GM18526 (cell line): ENCODE results near the gene UFSP1.

Source experiments
- POLR2A ChIP-seq: IDR thresholded peaks from 3 replicates; pipeline ENCODE4 v1.6.1; 2011; ENCODE audit not compliant: insufficient read length; ENCODE audit errors: extremely low read depth

UFSP1 gene

DNA sequence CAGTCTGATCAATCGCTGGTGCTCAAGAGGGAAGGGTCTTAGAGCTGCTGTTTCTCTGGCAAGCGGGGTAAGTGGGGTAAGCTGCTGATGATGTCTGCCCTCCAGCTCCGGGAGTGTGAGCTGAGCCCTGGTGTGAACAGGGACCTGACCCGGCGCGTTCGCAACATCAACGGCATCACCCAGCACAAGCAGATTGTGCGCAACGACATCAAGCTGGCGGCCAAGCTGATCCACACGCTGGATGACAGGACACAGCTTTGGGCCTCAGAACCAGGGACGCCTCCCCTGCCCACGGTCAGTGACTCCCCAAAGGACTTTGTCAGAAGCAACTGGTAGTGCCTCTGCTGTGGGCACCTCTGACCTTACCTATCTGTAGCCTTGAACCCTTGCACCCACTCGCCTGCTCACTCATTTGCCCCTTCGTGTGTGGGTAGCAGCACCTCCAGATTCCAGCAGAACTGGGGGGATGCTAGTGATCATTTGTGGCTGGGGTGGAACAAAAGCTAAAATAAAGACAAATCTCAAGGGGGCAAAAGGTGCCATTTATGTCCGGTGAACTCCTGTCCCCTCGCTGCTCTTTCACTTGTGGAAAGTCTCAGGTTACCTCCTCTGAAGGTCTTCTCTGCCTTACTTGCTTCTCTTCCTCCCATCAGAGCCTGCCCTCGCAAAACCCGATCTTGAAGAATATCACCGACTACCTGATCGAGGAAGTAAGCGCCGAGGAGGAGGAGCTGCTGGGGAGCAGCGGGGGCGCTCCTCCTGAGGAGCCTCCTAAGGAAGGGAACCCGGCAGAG lies 3.2 kb downstream of the UFSP1 start:
- no peak for TF ChIP-seq POLR2A

DNA sequence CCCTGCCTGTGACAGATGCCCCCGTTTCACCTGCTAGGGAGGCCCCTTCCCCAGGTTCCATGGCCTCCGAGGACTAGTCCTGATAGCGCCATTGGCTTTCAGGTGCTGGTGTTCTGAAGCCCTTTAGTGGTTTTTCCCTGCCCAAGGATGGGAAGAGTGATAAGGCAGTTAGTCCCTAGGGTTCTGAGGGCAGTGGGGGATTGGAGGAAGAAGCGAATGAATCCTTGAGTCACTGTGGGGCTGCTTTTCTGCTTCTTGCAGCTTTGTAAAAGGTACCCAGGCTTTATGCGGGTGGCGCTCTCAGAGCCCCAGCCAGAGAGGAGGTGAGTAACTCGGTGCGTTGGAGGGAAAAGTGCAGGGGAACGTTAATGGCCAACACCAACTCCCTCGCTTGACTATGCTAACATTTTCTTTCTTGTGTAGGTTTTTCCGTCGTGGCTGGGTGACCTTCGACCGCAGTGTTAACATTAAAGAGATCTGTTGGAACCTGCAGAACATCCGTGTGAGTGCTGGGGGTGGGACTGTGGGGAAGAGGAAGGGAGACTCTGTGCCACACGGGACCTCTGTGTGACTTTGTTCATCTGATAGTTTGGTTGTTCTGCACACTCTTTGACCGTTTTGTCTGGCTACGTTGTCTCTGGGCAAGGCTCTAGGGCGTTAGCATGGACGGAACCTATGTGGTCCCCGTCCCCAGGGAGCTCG lies 3.9 kb downstream of the UFSP1 start:
- no peak for TF ChIP-seq POLR2A

DNA sequence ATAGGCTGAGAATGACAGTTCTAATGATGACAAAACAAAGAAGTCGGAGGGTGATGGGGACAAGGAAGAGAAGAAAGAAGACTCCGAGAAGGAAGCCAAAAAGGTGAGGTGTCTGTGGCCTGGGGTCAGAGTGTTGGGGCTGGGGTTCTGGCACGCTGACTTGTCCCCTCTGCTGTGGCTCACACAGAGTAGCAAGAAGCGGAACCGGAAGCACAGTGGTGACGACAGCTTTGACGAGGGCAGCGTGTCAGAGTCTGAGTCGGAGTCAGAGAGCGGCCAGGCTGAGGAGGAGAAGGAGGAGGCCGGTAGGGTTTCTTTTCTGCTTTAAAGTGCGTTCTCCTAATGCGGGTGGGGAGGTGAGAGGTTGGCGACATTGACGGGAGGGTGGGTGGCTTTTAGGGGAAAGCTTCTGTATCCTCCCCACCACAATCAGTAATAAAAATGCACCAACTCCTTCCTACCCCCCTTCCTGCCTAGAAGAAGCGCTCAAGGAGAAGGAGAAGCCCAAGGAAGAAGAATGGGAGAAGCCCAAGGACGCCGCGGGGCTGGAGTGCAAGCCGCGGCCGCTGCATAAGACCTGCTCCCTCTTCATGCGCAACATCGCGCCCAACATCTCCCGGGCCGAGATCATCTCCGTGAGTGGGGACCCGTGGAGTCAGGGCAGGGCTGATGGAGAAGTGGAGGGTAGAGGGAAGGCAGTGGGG lies 4.6 kb downstream of the UFSP1 start:
- no peak for TF ChIP-seq POLR2A

DNA sequence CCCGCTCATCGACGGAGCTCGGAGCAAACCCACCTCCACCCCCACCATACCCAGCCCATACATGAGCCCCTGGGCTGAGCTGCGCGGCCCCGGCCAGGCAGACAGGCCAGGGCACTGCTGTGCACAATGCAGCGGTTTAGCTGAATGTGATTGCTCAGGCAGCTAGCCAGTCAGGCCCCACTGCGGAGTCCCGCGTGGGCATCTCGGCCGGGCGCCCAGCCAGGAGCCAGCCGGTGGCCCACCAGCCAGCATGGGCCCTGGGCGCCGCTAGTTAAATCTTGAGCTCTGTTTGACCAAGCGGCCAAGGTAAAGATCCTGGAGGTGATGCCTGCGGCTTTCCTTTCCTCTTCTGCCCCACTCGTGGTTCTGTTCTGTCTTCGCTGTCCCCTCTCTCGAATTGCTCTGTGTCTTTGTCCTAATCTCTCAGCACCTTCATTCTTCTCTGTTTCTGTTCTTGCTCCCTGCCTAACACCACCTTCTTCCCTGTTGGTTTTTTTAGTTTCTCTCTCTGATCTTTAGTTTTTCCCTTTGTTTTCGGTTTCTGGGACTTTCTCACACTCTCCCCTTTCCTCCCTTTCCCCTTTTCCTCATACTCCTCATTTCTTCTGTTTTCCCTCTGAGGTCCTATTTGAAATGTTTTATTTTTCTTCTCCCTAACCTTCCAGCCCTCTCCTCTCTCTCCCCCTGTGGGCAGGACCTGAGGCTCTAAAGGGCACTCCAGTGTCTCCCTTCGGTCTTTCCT lies 6.6 kb downstream of the UFSP1 start:
- TF ChIP-seq POLR2A: no peak

DNA sequence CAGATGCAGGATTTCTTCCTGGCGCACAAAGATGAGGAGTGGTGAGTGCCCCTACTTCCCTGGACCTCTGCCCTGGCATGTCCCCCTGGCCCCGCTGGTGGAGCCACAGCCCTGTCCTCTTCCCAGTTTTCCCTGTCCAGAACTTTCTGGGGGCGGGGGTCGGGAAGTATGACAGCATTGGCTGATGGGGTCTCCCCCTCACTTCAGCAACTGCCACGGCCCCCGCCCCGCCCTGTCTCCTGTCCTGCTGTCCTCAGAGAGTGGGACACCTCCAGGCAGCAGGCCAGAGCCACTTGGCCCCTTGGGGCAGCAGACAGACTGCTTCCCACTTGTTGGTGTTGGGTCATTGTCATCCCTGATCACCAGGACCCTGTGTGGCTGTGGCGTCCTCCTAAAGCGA lies 7.3 kb downstream of the UFSP1 start:
- TF ChIP-seq POLR2A: no peak

DNA sequence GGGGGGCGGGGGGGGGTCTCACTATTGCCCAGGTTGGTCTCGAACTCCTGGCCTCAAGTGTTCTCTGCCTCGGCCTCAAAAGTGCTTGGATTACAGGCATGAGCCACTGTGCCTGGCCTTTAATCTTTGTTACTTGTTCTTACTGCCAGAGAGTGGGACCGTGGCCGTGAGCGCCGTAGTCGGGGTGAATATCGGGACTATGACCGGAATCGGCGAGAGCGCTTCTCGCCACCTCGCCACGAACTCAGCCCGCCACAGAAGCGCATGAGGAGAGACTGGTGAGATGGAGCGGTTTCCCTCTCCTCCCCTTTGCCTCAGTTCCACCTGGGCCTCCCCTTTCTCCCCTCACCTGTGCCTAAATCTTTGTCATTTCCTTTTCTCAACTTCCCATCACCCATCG lies 8.4 kb downstream of the UFSP1 start:
- TF ChIP-seq POLR2A: no peak

DNA sequence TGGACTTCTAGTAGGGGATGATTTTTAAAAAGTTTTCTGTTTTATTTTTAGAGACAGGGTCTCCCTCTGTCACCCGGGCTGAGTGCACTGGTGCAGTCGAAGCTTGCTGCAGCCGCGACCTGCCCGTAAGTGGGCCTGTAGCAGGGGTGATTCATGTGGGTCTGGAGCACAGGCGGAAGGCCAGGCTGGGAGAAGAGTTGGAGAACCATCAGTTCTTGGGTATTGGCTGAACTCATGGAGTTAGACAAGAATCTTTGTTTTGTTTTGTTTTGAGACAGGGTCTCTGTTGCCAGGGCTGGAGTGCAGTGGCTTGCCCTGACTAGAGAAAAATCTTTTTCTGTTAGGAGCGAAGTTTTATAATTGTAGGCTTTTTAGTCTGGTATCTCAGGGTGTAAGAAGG lies 8.9 kb downstream of the UFSP1 start:
- TF ChIP-seq POLR2A: no peak

DNA sequence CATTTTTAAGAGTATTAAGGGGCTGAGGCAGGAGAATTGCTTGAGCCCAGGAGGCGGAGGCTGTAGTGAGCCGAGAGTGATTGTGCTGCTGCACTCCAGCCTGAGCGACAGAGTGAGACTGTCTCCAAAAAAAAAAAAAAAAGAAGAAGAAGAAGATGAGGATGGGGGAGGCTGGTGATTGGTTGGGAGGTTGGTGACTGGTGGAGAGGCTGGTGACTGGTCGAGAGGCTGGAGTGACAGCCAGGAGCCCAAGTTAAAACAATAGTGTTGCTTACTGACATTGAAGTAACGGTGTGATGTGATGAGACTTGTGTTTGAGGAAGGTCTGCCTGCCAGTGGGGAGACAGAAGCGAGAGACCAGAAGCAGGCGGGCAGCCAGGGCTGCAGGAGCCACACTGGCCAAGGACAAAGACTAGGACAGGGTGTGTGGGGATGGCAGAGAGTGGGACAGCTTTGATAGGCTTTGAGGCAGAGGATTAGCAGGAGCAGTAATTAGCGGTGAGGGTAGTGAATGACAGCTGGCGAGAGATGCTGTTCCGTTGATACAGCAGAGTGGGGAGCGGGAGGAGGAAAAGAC lies 9.7 kb downstream of the UFSP1 start:
- no peak for TF ChIP-seq POLR2A

DNA sequence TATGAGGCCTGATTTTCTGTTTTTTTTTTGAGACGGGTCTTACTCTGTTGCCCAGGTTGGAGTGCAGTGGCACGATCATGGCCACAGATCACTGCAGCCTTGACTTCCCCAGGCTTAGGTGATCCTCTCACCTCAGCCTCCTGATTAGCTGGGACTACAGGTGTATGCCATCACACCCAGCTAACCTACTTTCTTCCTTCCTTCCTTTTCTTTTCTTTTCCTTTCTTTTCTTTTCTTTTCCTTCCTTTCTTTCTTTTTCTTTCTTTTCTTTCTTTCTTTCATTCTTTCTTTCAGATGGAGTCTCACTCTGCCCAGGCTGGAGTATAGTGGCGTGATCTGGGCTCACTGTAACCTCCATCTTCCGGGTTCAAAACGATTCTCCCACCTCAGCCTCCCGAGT lies 10.8 kb downstream of the UFSP1 start:
- no peak for TF ChIP-seq POLR2A

DNA sequence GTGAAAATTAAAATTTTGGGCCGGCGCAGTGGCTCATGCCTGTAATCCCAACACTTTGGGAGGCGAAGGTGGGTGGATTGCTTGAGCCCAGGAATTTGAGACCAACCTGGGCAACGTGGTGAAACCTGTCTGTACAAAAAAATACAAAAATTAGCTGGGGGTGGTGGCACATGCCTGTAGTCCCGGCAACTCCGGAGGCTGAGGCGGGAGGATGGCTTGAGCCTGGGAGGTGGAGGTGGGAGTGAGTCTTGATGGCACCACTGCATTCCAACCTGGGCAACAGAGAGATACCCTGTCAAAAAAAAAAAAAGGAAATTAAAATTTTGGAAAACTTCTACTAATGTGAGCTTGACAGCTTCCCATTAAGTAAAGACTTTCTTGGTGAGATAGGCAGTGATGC lies 11.5 kb downstream of the UFSP1 start:
- TF ChIP-seq POLR2A: no peak

DNA sequence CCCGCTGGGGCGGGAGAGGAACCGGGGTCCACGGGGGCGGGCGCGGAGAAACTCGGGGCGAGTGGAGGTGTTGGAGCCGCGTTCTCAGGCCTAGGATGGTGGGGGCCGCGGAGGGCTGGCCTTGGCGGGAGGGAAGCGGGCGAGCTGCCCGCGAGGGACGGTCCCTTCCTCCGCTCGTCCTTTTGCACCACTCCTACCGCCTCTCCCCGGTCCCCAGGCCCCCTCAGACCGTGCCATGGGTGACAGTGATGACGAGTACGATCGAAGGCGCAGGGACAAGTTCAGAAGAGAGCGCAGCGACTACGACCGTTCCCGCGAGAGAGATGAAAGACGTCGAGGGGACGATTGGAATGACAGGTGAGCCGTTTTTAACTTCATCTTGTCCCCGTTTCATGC lies 14.2 kb downstream of the UFSP1 start:
- no peak for TF ChIP-seq POLR2A

DNA sequence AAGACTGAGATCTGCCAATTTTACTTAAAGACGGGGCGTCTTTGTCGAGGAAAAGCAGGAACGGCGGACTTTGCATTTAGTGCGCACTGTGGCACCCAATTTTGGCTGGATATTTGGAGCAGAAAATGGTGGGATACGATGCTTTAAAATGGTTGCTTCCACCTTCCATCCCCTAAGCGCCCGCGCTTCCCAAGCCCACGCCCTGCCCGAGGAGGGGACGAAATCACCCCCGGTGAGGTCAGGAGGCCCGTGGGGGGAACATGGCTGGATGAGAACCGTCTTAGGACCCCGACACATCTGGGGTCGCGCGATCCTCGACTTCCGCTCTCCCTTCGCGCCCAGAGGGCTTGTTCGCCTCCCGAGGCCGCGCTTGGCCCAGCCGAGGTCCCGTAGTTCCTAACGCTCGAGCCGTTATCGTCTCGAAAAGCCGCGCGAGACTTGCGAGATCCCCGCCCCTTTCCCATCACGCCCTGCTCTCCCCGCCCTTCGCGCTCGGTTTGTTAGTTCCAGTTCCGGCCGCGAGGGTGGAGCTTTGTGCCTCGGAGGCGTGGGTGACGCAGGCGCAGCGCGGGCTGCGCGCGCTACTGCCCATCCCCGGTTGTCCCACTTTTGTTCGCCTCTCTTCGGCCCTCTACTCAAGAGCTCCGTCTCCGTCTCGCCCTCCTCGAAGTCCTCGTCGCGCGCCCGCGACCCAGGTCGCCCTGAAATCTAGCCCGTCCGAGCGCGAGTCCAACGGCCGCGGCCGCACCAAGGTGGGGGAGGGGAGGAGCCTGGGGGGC lies 14.7 kb downstream of the UFSP1 start, which contains the start of gene SRRT:
SRRT (plus strand) TSS at position 527 of the 779 bp plus-strand sequence. CDS start 488 bp downstream, outside the sequence.
- peak; percentile 92 for TF ChIP-seq POLR2A

DNA sequence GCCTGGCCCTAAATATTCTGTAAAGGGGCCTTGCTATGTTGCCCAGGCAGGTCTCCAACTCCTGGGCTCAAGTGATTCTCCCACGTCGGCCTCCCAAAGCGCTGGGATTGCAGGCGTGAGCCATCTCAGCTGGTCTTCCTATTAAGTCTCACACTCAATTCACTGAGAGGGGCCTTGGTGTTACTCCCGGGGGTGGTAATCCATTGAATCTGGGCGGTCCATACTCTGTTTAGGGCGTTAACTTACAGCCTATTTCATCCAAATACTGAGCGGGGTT lies 15.3 kb downstream of the UFSP1 start:
- TF ChIP-seq POLR2A: no peak

DNA sequence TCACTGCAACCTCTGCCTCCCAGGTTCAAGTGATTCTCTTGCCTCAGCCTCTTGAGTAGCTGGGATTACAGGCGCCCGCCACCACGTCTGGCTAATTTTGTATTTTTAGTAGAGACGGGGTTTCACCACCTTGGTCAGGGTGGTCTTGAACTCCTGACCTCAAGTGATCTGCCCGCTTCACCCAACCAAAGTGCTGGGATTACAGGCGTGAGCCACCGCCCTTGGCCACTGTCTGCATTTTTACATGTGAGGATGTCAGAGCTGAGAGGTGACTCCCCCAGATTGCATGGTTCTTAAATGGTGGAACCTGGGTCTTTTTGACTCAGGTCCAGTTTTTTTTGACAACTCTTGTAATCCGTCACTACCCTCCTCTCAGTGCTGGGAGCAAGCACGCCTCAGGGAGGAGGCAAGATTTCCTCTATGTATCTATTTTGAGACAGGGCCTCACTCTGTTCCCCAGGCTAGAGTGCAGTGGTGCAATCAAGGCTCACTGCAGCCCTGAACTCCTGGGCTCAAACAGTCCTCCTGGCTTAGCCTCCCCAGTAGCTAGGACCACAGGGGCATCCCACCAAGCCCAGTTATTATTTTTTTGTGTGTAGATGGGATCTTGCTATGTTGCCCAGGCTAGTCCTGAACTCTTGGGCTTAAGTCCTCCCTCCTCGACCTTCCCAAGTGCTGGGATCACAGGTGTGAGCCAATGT lies 15.8 kb downstream of the UFSP1 start:
- TF ChIP-seq POLR2A: no peak
